Measurements from ENCODE around the gene BTLA.
"Not testable (repeated sequence)": the region's sequence is repeated elsewhere in the genome, so short reads cannot be mapped to it uniquely, and the experiment has no call there.

Gene BTLA

GRCh38 chr3:112489674-112490479 lies 9.4 kb downstream of the BTLA start:
- no peak for DNase-seq

GRCh38 chr3:112486811-112487505 lies 12.3 kb downstream of the BTLA start:
- no peak for DNase-seq

- no peak for DNase-seq
These were observed 14.9 kb downstream of the BTLA start for GRCh38 chr3:112484352-112484751.

GRCh38 chr3:112482675-112483074 lies 16.6 kb downstream of the BTLA start:
- no peak for DNase-seq

GRCh38 chr3:112481302-112481721 lies 18.0 kb downstream of the BTLA start:
- DNase-seq: no peak

- DNase-seq: no peak
These were observed 21.4 kb downstream of the BTLA start for GRCh38 chr3:112477891-112478290.

- DNase-seq: no peak
These were observed 22.9 kb downstream of the BTLA start for GRCh38 chr3:112476346-112476745.

- no peak for DNase-seq
These were observed 24.5 kb downstream of the BTLA start for GRCh38 chr3:112474796-112475195.

GRCh38 chr3:112472691-112473090 lies 26.6 kb downstream of the BTLA start:
- DNase-seq: no peak

GRCh38 chr3:112471596-112472325 lies 27.5 kb downstream of the BTLA start:
- no peak for DNase-seq

- DNase-seq: no peak
These were observed 28.5 kb downstream of the BTLA start for GRCh38 chr3:112470788-112471187.

- DNase-seq: no peak
These were observed 29.6 kb downstream of the BTLA start for GRCh38 chr3:112469671-112470070.

GRCh38 chr3:112467539-112467938 lies 31.7 kb downstream of the BTLA start:
- no peak for DNase-seq

GRCh38 chr3:112466020-112466419 lies 33.3 kb downstream of the BTLA start:
- DNase-seq: no peak

GRCh38 chr3:112464264-112464663 lies 35.0 kb downstream of the BTLA start:
- DNase-seq: no peak

- DNase-seq: no peak
These were observed 36.0 kb downstream of the BTLA start for GRCh38 chr3:112463250-112463649.

GRCh38 chr3:112461787-112462186 lies 37.5 kb downstream of the BTLA start:
- DNase-seq: not testable (repeated sequence)

GRCh38 chr3:112460519-112461195 lies 38.6 kb downstream of the BTLA start:
- no peak for DNase-seq

- DNase-seq: no peak
These were observed 39.5 kb downstream of the BTLA start for GRCh38 chr3:112459750-112460149.

- DNase-seq: no peak
These were observed 43.1 kb downstream of the BTLA start for GRCh38 chr3:112456147-112456546.

- DNase-seq: no peak
These were observed 50.3 kb downstream of the BTLA start for GRCh38 chr3:112448939-112449338.

- no peak for DNase-seq
These were observed 52.9 kb downstream of the BTLA start for GRCh38 chr3:112446343-112446742.

- no peak for DNase-seq
These were observed 53.4 kb downstream of the BTLA start for GRCh38 chr3:112445839-112446238.
